GM21515 (cell line): ENCODE measurements around the gene FOXN1.
"Not testable (repeated sequence)": the region's sequence is repeated elsewhere in the genome, so short reads cannot be mapped to it uniquely, and the experiment has no call there.

ENCODE experiments used
- ATAC-seq: cut with Tn5 transposase; IDR thresholded peaks from one replicate; pipeline ENCODE4 v1.9.1; 2021; ENCODE audit not compliant: unreplicated experiment

Gene FOXN1

DNA sequence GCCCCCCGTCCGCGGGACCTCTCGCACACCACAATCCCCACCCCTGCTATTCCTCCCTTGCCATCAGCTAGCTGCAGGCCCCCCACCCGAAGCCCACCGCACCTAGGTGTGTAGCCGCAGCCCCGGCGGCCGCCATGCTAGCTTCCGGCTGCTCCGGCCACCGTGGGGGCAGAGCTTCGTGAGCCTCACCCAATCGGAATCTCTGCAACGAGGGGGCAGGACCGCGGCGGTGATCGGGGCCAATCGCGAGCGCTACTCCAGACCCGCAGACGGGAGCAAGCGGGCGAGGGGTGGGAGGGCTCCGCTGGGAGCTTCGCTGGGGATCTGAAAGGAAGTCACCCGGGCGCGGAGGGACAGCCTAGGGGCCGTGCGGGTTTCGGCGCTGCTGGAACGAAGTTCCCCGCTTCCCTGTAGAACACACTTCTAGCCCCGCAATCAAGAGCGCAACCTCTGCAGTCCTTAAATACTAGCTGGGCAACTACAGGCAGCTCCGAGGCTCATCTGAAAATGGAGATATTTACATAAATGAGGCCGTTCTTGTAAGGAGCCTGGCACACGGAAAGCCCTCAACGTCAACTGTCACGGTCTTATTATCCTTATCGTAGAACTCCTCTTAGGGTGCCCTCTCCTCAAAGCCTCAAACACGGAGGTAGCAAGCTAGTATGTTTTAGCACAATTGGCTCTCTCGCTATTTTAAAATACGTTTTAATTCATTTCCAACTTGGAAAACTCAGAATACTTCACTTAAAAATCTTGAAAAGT is 65.4 kb downstream of the FOXN1 start, which contains the start of gene PIGS:
Gene PIGS (minus strand): TSS at position 164 of the 762 bp plus-strand sequence. CDS start 28 bp downstream, at position 136.
- peak; percentile 68 for ATAC-seq

DNA sequence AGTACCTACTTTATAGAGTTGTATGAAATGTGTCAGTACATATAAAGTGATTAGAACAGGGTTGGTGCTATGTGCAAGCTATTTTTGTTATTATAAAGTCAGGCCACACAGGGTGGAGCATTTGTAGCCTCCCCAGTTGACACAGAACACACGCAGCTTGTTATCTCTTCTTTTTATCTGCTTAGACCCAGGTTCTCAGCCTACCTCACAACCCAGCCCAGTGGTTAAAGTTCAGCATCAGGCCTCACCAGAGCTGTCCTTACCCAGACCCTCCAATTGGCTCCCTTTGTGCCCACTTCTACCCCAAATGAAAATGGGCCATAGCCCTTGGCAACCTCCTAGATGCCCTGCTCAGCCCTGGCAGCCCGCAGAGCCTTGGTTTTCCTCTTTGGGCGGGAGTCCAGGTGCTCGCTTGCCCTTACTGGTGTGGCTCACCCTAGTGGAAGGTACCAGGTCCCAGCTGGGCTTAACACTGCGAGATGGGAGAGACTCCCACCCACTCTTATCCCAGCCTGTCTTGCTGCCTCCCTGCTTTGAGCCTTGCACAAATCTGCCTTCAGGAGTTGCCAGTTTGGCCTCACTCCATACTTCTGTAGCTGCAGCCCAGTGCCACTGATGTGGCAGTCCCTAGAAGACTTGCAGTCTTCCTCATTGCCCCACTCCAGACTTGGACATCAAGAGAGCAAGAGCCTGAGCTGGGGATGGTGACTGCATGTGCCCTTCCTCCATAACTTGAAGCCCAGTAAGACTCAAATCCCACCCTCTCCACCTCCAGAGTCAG is 66.3 kb downstream of the FOXN1 start:
- no peak for ATAC-seq

DNA sequence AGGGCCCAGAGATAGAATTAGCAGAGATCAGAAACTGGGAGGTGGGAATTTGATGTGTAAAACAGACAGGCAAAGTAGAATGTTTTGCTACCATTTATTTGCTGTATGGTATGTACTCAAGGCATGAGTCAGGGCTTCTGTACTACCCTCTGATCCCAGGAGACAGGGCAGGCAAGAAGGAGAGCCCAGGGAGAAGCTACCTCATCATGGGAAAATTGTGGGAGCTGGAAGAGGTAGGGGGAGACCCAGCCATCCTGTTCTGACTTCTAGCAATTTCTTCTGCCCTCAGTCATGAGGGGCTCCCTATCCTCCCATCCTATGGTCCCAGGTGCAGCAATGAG is 66.9 kb downstream of the FOXN1 start:
- ATAC-seq = no peak

- no peak for ATAC-seq
Measured at GRCh38 chr17:28573521-28573920, 67.4 kb downstream of the FOXN1 start.

DNA sequence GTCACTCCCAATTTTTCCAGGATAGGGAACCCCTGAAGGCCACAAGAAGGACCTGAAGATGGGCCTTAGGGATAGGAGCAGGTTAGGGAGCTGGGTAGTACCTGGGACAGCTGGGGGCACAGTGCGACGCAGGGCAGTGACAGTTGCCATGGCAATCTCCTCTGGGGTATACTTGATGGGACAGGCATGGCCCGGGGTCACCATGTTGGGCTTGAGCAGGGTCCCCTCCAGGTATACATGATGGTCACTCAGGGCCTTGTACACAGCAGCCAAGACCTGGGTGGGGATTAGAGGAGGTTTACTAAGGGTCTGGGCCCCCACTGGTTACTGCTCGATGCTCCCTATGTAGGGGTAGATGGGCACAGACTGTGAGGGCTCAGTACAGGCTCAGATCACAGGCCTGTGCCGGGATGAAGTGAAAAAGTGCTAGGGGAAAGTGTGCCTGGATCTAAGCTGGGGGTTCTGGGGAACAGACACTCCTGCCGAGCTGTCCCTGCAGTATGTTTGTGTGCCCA is 67.9 kb downstream of the FOXN1 start:
- no peak for ATAC-seq

DNA sequence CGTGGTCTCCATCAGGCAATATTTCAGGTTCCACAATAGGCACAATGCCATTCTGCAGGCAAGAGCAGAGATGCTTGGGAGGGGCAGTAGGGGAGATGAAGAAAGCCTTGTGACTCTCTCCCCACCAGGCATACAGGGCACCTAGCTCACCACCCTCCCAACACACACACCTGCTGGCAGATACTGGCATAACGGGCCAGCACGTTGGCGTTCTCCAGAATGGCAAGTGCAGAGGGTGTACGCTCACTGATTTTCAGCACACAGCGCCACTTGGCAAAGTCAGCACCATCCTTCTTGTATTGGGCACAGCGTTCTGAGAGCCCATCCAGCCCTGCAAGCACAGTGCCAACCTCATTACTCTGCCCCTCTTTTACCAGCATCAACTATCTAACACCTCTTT is 68.4 kb downstream of the FOXN1 start:
- no peak for ATAC-seq

DNA sequence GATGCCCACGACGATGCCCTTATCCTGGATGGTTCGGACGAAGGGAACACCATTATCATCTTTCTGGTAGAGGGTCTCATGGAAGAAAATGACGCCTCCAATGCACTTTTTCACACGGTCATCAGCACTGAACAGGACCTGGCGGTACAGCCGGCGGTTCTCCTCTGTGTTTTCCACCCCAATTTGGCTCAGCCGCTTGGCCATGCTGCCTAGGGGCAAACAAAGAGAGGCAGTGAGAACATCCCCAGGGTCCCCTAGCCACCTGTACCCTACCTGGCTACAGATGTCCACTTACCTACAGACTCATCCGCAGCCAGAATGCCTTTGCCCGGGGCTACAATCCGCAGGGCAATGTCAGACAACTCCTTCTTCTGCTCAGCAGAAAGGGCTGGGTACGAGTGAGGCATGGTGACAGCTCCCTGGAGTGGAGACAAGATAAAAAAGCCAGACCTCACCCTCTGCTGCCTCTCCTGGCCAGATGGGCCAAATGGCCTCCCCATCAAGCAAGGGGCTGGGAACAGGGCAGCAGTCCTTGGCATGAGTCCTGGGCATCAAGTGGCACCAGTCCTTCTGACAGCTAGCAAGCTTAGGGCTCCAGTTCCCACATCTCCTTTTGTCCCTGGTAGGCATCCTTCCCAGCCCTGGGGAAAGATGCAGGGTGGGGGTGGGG is 69.1 kb downstream of the FOXN1 start:
- no peak for ATAC-seq

GRCh38 chr17:28576016-28576415 is 69.9 kb downstream of the FOXN1 start:
- not testable (repeated sequence) for ATAC-seq

DNA sequence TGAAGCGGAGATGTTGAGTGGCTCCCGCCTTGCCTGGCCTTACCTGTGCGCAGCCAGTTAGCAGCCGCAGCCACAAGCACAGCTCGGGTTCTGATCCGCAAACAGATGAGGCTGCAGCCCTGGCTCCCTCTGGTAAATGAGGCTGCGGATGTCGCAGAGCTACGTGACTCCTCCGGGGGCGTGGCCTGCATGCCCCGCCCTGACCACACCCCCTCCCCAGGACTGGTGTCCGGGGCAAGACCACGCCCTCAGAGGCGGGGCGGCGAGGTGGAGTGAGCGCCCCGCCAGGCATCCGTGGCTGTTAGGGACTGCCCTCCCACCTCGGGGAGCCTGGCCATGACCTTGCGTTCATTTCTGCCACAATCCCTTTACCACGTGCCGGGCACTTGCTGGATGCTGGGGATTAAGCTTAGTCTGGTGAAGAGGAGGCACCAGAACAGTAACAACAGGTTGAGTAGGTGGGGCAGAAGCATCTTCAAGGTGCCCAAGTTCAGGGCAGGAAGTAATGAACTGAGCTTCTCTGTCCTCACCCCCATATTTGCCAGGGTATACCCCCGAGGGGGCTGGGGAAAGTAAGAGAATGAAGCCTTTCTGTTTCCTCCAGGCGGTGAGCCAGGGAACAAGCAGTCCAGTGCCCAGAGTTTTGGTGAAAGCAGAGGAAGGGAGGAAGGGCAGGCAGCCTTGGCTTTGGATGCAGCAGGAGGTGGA is 70.8 kb downstream of the FOXN1 start, which contains the start of gene ALDOC:
Gene ALDOC (minus strand): TSS at position 138 of the 708 bp plus-strand sequence. CDS start 1,363 bp downstream, outside the sequence.
- peak; percentile 77 for ATAC-seq

DNA sequence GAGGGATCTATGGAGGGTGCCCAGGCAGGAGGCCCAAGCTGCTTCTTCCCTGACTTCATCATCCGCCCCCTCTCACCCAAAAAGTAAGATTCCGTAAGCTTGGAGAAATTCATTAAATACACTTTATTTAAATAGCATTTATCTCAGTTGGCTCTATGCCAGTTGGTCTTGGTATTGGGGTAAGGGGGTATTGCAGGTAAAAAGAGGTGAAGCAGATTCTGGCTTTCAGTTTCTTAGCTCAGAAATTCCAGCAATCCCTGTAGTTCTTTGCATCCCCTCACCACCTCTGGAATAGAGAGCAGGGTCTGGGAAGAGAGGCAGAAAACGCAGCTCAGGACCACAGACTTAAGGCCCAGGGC is 71.3 kb downstream of the FOXN1 start:
- no peak for ATAC-seq

GRCh38 chr17:28578246-28579195 is 72.4 kb downstream of the FOXN1 start:
- ATAC-seq = no peak

- ATAC-seq = no peak
Measured at GRCh38 chr17:28579526-28579925, 73.4 kb downstream of the FOXN1 start.

GRCh38 chr17:28580959-28581358 is 74.8 kb downstream of the FOXN1 start:
- ATAC-seq = no peak

- no peak for ATAC-seq
Measured at GRCh38 chr17:28582513-28582912, 76.4 kb downstream of the FOXN1 start.

DNA sequence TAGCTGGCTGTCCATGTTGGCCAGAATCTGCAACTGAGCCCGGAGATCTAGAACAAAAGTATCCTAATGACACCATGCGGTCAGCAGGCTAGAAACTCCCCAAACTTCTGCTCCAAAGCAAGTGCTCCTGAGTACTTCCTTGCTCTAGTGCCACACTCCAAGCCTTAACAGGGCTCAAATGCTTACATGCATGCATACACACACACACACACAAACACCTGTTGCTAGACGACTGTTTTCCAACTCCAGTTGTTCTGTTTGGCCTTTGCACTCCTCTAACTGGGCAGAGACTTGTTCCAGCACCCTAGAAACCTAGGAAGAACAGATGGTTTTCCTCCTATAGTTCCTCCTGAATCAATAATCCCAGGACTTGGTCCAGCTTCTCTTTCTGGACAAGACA is 78.3 kb downstream of the FOXN1 start:
- no peak for ATAC-seq

DNA sequence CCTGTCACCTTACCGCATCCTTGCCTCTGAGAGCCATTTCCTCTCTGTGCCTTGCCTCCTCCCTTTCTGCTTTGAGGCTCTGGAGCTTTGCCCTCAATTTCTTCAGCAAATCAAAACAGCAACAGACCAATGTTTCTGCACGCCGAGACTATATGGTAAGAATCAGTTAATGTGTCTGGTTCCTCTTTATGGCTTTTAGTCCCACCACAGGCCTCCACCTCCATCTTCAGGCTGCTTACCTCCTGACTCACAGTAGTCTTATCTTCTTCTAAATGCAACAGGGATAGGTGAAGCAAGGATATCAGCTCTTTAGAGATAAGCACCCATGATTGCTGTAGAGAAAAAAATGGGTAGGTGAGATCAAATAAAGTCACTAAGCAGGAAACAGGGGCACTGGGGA is 79.7 kb downstream of the FOXN1 start:
- no peak for ATAC-seq
